ENCODE data around the gene DONSON.
A peak's percentile ranks its signal among the peaks of the same experiment; 100 is the strongest.

DONSON gene

DNA sequence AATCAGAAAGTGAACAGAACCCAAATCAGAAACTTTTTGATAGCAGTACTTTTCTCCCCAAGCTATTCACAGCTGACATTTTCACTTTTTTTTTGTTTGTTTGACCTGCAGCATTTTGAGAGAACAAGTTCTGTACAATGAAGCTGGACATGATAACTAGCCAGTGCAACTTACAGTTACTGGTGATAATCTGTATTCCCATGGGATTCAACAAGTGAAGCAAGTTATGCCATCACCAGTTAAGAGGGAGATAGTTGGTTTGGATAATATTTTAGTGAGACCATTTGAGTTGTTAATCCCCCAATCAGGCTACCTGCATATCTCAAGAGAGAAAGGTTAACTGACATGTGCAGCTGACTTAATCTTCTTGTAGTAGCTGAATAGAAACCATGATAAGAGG, 27.5 kb downstream of the DONSON start:
- no peak for DNase-seq

DNA sequence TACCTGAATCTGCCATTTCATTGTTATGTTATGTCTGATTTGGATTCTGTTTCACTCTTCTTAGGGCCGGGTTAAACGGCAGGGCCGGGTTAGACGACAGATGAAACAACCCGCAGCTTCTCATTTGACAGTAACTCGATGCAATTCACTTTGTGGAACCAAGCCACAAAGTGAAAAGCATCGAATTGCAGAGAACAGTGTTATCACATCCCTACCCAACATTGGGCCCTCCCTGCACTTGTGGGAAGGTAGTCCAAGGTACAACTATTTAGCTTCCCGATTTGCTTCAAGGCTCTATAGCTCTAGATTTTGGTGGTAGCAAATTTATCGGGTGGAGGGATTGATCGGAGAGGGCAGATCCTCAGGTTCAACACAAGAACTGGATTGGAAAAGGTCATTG, 28.7 kb downstream of the DONSON start:
- no peak for DNase-seq

- DNase-seq: no peak
Observed at GRCh38 chr21:33558777-33559421, 29.6 kb downstream of the DONSON start.

DNA sequence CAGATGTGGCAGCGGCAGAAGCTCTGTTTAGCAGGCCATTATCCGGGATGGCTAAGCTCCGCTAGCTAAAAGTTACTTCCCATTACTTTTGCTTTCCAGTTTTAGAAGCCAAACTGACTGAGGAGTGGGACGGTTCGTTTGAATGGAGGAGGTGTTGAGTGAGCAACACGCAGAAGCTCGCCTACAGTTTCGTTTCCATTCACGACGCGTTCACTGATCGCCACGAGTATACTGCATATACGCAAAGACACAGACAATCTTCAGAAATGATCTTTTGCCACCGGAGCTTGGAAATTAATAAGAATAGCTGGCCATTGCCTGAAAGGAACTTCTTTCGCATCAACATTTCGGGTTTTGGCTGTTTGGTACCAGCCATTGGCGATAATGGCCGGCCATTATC, 31.0 kb downstream of the DONSON start:
- no peak for DNase-seq

DNA sequence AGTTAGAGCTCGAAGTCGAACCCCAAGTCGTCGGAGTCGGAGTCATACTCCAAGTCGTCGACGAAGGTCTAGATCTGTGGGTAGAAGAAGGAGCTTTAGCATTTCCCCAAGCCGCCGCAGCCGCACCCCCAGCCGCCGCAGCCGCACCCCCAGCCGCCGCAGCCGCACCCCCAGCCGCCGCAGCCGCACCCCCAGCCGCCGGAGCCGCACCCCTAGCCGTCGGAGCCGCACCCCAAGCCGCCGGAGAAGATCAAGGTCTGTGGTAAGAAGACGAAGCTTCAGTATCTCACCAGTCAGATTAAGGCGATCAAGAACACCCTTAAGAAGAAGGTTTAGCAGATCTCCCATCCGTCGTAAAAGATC, 33.5 kb downstream of the DONSON start:
- no peak for DNase-seq

DNA sequence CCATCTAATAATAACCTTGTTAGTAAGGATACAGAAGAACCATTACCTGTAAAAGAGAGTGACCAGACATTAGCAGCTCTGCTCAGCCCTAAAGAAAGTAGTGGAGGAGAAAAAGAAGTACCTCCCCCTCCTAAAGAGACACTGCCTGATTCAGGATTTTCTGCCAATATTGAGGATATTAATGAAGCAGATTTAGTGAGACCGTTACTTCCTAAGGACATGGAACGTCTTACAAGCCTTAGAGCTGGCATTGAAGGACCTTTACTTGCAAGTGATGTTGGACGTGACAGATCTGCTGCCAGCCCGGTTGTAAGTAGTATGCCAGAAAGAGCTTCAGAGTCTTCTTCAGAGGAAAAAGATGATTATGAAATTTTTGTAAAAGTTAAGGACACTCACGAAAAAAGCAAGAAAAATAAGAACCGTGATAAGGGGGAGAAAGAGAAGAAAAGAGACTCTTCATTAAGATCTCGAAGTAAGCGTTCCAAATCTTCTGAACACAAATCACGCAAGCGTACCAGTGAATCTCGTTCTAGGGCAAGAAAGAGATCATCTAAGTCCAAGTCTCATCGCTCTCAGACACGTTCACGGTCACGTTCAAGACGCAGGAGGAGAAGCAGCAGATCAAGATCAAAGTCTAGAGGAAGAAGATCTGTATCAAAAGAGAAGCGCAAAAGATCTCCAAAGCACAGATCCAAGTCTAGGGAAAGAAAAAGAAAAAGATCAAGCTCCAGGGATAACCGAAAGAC, 34.1 kb downstream of the DONSON start:
- DNase-seq: no peak

GRCh38 chr21:33552999-33553598, 35.4 kb downstream of the DONSON start:
- DNase-seq: no peak

DNA sequence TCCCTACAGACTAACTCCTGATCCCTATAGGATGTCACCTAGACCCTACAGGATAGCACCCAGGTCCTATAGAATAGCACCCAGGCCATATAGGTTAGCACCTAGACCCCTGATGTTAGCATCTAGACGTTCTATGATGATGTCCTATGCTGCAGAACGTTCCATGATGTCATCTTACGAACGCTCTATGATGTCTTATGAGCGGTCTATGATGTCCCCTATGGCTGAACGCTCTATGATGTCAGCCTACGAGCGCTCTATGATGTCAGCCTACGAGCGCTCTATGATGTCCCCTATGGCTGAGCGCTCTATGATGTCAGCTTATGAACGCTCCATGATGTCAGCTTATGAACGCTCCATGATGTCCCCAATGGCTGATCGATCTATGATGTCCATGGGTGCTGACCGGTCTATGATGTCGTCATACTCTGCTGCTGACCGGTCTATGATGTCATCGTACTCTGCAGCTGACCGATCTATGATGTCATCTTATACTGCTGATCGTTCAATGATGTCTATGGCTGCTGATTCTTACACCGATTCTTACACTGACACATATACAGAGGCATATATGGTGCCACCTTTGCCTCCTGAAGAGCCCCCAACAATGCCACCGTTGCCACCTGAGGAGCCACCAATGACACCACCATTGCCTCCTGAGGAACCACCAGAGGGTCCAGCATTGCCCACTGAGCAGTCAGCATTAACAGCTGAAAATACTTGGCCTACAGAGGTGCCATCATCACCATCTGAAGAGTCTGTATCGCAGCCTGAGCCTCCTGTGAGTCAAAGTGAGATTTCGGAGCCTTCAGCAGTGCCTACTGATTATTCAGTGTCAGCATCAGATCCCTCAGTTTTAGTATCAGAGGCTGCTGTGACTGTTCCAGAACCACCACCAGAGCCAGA, 36.1 kb downstream of the DONSON start:
- DNase-seq: no peak

DNA sequence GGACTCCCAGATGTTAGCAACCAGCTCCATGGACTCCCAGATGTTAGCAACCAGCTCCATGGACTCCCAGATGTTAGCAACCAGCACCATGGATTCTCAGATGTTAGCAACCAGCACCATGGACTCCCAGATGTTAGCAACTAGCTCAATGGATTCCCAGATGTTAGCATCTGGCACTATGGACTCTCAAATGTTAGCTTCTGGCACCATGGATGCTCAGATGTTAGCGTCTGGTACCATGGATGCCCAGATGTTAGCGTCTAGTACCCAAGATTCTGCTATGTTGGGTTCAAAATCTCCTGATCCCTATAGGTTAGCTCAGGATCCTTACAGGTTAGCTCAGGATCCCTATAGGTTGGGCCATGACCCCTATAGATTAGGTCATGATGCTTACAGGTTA, 36.8 kb downstream of the DONSON start:
- no peak for DNase-seq

GRCh38 chr21:33550772-33551660, 37.5 kb downstream of the DONSON start:
- no peak for DNase-seq

DNA sequence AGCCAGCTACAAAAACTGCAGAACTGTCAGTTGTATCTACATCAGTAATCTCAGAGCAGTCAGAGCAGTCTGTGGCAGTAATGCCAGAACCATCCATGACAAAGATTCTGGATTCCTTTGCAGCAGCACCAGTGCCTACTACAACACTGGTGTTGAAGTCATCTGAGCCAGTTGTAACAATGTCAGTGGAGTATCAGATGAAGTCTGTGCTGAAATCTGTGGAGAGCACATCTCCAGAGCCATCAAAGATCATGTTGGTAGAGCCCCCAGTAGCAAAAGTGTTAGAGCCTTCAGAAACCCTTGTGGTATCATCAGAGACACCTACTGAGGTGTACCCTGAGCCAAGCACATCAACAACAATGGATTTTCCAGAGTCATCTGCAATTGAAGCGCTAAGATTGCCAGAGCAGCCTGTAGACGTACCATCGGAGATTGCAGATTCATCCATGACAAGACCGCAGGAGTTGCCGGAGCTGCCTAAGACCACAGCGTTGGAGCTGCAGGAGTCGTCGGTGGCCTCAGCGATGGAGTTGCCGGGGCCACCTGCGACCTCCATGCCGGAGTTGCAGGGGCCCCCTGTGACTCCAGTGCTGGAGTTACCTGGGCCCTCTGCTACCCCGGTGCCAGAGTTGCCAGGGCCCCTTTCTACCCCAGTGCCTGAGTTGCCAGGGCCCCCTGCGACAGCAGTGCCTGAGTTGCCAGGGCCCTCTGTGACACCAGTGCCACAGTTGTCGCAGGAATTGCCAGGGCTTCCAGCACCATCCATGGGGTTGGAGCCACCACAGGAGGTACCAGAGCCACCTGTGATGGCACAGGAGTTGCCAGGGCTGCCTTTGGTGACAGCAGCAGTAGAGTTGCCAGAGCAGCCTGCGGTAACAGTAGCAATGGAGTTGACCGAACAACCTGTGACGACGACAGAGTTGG, 38.4 kb downstream of the DONSON start:
- DNase-seq: no peak

DNA sequence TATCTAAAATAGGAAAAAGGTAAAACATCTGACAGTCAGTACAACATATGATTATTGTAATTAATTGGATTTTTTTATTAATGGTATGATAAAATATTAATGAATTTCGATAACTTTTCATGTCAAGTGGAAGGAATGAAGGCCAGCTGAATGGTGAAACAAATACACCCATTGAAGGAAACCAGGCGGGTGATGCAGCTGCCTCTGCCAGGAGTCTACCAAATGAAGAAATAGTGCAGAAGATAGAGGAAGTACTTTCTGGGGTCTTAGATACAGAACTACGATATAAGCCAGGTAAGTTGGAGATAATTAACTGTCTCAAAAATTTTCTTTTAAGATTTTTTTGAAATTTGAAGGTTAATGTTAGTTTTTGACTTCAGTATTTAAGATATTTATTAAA, 42.4 kb downstream of the DONSON start:
- DNase-seq: no peak

DNA sequence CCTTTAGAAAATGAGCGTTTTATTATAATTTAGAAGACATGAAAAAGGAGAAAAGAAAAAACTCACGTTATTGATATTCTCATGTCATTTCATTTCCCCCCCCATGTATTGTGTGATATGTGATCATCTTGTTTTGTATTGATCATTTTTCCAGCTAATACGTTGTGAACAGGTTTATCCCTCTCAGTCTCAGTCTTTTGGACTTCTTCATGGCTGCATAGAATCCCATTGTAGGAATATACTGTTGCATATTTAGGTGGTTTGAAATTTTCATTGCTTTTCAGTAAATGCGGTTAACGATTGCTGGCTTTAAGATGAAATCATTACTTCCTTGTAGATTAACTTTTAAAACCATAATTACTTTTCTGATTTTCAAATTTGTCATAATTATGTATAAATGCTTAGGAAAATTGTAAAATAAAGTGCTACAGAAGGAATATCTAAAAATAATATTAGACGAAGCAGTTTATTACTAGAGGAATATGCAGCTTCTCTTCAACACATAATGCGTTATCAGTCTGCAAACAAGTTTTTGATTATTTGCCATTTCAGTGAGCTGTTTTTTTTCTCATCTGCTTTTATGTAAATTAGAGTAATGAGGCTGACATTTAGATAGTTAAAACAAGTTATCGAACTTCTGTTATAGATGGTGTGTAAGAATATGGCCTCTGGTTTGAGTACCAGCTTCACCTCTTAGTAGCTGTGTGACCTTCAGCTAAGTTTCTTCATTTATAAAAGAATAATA, 43.9 kb downstream of the DONSON start:
- no peak for DNase-seq

- peak in 2 of 5 donors; percentile 53 to 74 for DNase-seq
Observed at GRCh38 chr21:33543505-33544129, 44.9 kb downstream of the DONSON start.

DNA sequence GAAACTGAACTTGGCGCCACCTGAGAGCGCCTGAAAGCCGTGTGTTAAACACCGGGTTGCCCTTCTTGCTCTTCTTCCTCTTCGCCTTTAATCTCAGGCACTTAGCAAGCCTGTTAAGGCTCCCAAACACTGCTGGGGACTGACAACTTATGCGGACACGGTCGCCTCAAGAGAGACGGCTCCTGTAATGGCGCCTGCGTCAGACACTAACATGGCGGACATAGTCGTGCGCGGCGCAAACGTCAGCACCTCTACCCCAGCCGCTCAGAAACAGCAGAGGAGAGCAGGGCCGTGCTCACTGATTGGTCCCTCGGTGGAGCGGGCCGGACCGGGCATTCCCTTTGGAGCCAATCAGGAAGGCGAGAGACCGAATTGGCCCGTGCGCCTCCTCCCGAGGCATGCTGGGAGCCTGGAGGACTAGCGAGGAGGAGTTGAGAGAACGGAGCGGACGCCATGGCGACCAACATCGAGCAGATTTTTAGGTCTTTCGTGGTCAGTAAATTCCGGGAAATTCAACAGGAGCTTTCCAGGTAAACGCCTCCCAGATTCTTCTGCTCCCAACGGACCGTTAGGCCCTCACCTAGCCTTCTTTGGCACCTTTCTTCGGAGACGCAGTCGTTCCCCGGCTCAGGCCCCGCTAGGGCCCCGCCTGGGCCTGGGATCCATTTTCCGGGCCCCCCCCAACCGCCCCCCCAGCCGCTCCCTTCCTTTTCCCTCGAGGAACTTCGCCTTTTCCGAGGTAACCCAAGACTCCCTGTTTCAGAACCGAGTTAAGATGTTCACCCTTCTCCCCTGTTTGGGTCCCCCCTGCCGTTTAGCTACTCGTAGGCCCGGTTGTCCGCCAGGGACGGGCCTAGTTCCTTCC, 45.6 kb downstream of the DONSON start, which contains the start of gene SON:
Gene SON (plus strand): TSS at position 399 of the 865 bp plus-strand sequence. CDS start 55 bp downstream, at position 454.
- peak; percentile 96 to 99 (median 98) for DNase-seq

DNA sequence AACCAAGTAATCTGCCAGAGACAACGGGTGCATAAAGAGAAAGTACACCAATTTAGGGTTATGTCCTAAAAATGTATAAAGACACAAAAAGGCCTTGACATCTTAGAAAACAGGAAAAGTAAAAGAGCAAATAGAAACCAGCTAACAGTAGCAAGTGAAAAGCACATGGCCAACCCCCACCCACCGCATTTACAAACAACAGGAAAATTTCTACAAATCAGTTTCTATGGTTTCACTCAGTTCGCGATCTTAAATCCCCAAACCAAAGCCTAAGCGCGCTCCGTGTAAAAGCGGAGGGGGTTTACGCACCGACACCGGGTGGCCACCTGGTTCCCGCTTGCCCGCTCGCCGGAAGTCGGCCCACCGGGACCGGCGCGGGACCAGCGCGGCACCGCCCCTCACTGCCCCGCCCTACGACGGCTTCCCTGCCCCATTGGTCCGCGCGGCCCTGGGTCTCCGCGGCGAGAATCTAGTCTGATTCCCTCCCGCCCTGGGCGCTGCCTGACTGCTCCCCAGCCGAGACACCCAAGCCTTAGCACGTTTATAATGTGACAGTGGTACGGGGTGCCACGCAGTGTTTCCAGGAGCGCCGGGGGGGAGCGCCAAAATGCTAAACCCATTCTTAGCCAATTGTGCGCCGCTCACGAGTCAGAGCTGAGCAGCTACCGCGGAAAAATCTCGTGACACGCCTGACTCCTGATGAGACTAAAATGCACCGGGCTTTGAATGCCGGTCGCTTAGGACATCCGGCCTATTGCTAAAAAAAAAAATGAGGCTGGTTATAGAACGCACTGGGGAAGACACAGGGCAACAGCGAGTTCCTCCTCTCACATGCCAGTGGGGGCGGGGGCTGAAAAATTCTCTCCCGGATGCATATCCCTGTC, 46.5 kb downstream of the DONSON start, which contains the start of gene GART:
Gene GART (minus strand): TSS at position 362 of the 884 bp plus-strand sequence. CDS start 2,802 bp downstream, outside the sequence.
- peak; percentile 67 to 83 (median 77) for DNase-seq

DNA sequence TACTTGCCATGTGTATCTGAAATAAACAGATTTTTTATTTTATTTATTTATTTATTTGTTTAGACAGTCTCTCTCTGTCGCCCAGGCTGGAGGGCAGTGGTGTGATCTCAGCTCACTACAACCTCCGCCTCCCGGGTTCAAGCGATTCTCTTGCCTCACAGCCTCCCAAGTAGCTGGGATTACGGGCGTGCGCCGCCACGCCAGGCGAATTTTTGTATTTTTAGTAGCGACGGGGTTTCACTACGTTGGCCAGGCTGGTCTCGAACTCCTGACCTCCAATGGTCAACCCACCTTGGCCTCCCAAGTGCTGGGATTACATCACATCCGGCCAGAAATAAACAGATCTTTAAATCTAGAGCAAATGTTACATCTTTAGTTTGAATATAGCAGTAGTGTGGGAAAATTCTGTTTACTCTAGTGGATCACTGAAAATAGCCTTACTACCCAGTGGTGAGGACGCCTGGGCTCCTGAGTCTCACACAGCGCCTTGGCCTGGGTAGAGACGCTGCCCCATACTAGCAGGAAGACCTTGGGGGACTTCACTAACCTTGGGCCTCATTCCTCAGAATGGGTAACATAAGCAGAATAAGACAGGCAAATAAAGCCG, 47.3 kb downstream of the DONSON start:
- peak in 1 of 5 donors; percentile 33 for DNase-seq
